GM13976 (cell line): ENCODE results near the gene C2orf81.
A peak's percentile ranks its signal among the peaks of the same experiment; 100 is the strongest.
"Not testable (repeated sequence)": the region's sequence is repeated elsewhere in the genome, so short reads cannot be mapped to it uniquely, and the experiment has no call there.

Experiments
- DNase-seq: peaks from one replicate; pipeline ENCODE4 v3.0.0; 2012; ENCODE audit warnings: low spot score
- CTCF ChIP-seq: IDR thresholded peaks from 2 replicates; pipeline ENCODE4 v1.5.1; 2012; ENCODE audit warnings: borderline replicate concordance, mild to moderate bottlenecking; ENCODE audit not compliant: insufficient read depth; ENCODE audit errors: extremely low read depth, missing control alignments, control extremely low read depth
- in situ Hi-C: fragments of 300-500 bp; cut with MboI; formaldehyde crosslinking; loops from one replicate; pipeline ENCODE4 v1.12.0; 2022; ENCODE audit warnings: low sequenced_read_pairs, mixed read lengths, inconsistent platforms; ENCODE audit not compliant: unreplicated experiment

The C2orf81 gene

DNA sequence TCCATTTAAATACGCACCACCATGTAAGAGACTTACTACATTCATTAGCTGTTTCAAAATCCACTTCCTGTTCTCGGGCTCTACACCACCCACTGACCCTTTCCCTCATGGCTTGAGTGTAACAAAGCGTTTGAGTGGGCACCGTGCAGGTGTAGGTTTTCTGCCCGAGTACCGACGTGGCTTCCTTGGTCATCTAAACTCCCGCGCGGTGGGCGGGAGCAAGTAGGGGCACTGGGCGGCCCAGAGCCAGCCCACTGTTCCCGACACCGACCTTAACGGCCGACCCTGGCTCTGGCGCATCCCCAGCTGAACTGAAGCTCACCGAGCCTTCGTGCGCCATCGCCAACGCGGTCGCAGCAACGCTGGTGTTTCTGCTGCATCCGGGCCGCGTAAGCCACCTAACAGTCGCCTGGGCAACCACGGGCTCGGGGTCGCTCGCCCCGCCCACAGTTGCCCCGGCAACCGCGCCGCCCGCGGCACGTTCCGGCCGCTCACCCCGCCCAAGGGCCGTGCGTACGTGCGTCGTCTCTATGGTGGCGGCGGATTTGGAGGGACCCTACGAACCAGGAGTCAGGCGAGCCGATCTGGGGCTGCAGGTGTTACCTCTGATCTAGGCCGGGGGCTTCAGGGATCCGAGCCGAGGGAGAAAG lies at the start of gene C2orf81, which contains the start of gene WDR54:
C2orf81 (minus strand) TSS at position 399 of the 650 bp plus-strand sequence; CDS start at position 340, 59 bp downstream.
WDR54 (plus strand) TSS at position 510 of the 650 bp plus-strand sequence. CDS start 424 bp downstream, outside the sequence.
- DNase-seq: peak; percentile 99
- in situ Hi-C loops: no loop called here
- no peak for TF ChIP-seq CTCF

DNA sequence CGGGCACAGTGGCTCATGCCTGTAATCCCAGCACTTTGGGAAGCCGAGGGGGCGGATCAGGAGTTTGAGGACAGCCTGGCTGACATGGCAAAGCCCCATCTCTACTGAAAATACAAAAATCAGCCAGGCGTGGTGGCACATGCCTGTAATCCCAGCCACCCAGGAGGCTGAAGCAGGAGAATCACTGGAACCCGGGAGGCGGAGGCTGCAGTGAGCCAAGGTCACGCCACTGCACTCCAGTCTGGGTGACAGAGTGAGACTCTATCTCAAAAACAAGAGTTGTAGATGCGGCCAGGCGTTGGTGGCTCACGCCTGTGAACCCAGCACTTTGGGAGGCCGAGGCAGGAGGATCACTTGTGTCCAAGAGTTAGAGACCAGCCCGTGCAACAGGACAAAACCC lies 49.3 kb upstream of the C2orf81 start:
- DNase-seq, in situ Hi-C loops: not testable (repeated sequence)

GRCh38 chr2:74464406-74464805 lies 43.0 kb upstream of the C2orf81 start:
- in situ Hi-C loops: no loop called here
- DNase-seq: no peak
- no peak for TF ChIP-seq CTCF

DNA sequence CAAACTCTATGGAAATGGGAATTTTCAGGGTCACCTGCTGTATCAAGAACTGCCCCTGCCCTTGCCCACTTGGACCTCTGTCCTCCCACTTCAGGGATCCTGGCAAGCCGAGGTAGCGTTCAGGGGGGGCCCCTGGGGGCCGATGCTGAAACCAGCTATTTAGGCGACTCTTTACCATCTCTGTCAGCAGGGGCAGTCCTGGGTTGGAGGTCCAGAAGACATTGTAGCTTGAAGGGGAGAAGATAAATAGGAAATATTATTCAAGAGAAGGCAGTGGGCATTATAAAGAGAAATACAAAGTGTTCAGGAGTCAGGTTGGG lies 41.3 kb upstream of the C2orf81 start:
- TF ChIP-seq CTCF: no peak
- in situ Hi-C loops: no loop called here
- DNase-seq: no peak

DNA sequence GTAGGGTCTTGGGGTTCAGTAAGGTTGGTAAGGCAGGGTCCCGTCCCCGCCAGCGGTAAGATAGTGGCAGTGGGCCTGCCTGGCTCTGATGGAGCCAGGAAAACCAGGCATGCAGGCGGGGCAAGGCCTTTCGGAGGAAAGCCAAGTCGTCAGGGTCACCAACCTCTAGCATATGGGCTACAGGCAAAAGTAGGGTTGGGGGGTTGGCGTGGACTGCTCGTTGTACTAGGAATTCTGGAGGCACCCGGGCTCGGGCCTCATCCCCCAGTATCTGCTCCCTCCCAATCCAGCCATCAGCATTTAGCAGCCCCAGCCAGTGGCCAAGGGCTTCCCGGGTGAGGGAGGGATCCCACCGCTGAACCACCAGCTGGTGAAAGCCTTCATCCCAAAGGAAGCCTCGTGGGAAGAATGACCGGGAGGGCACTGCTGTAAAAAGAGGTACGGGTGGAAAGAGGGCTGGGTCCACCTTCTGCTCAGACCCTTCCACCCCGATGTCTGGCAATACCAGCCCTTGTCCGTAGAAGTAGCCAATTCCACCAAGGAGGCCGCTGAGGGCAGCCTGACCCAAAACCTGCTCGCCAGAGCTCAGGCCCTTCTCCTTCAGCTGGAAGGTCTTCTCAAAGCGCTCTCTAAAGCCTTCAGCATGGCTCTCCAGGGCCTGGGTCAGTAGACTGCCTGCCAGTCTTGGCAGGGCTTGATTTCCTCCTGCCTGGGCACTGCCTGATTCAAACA lies 40.8 kb upstream of the C2orf81 start:
- TF ChIP-seq CTCF: no peak
- no peak for DNase-seq
- in situ Hi-C loops: no loop called here

DNA sequence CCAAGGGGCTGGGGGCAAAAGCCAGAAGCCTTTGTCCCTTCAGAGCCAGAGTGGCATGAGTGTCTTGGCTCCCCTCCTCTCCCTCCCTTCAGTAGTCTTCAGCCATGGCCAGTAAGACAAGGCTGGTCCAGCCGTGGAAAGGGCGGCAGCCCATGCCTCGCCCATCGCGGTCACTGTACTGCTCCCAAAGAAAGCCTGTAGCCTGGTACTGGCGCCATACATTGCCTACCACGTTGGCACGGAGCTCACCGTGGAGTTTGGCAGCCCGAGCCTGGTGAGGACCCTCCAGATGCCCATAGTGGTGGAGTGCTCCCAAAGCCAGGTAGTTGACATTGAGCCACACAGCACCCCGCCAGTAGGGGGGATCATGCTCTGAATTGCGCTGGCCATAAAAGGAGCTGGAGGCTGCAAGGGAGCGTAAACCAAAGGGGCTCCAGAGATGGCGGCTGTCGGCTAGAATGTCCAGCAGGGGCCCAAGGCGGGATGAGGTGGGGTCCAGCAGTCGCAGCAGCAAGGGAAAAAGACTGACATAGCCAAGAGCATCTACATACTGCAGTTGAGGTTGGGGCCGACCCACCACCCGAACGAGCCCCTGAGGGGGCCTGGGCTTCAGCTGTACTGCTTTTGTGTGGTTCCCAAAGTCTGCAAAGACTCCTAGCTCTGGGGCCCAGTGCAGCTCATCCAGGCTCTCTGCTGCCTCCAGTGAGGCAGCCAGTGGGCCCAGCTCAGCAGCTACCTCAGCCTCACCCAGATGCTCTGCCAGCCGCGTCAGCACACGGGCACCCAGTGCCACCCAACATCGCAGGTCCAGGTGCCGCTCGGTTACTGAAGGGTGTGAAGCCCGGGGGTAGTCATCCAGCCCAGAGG lies 40.0 kb upstream of the C2orf81 start:
- no peak for DNase-seq
- in situ Hi-C loops: no loop called here
- peak; percentile 14 for TF ChIP-seq CTCF

DNA sequence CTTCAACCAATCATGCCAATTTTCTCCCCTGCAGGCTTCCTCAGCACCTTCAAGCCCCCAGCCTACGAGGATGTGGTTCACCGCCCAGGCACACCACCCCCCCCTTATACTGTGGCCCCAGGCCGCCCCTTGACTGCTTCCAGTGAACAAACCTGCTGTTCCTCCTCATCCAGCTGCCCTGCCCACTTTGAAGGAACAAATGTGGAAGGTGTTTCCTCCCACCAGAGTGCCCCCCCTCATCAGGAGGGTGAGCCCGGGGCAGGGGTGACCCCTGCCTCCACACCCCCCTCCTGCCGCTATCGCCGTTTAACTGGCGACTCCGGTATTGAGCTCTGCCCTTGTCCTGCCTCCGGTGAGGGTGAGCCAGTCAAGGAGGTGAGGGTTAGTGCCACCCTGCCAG lies 38.8 kb upstream of the C2orf81 start:
- in situ Hi-C loops, DNase-seq: not testable (repeated sequence)

- DNase-seq, in situ Hi-C loops: not testable (repeated sequence)
Observed at GRCh38 chr2:74459503-74460118, 38.2 kb upstream of the C2orf81 start.
